ENCODE measurements around the gene DPH5. TPM values are rescaled to one million over a fixed set of nuclear protein-coding genes. Genes with fewer than 3 reads are reported as not detected.

The DPH5 gene
- total RNA-seq, 4 donors from 2014 or later: 8.1 to 22.2 (median 16.4) TPM

DNA sequence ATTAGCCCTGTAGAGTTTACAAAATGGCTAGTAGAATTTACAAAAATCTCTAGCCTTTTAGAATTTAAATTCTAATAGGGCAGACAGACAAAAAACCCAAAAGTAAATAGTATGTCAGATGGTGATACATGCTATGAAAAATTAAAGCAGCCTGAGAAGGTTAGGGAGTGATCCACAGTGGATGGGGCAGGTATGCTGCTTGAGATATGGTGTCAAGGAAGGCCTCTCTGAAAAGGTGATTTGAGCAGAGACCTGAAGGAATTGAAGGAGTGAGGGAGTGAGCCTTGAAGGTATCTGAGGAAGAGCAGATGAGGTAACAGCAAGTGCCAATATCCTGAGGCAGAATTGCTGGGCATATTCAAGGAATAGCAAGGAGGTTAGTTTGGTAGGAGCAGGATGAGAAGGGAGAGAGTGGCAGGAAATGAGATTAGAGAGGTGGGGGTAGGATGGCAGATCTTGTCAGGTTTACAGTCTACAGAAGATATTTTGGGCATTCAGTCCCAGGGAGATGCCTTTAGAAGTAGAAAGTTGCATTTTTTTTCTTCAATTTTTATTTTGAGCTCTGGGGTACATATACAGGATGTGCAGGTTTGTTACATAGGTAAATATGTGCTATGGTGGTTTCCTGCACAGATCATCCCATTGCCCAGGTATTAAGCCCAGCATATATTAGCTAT is 40.8 kb upstream of the DPH5 start:
- Histone ChIP-seq H3K4me1 (no peaks in the 10 kb centered on the region), H3K9me3 (no peaks in the 10 kb centered on the region), H3K4me3 (no peak overlapping the region), H3K27ac (no peak overlapping the region), H3K36me3 (no peaks in the 10 kb centered on the region), H3K27me3 (no peaks in the 10 kb centered on the region)
- TF ChIP-seq, protein P1, sequence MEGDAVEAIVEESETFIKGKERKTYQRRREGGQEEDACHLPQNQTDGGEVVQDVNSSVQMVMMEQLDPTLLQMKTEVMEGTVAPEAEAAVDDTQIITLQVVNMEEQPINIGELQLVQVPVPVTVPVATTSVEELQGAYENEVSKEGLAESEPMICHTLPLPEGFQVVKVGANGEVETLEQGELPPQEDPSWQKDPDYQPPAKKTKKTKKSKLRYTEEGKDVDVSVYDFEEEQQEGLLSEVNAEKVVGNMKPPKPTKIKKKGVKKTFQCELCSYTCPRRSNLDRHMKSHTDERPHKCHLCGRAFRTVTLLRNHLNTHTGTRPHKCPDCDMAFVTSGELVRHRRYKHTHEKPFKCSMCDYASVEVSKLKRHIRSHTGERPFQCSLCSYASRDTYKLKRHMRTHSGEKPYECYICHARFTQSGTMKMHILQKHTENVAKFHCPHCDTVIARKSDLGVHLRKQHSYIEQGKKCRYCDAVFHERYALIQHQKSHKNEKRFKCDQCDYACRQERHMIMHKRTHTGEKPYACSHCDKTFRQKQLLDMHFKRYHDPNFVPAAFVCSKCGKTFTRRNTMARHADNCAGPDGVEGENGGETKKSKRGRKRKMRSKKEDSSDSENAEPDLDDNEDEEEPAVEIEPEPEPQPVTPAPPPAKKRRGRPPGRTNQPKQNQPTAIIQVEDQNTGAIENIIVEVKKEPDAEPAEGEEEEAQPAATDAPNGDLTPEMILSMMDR (IDR thresholded peaks at IDR 0.05): no peak
- no peak for TF ChIP-seq POLR2A (IDR thresholded peaks at IDR 0.05)
- intact Hi-C loops (cut with DNase I): no loop called here
- DNase-seq: no peak

DNA sequence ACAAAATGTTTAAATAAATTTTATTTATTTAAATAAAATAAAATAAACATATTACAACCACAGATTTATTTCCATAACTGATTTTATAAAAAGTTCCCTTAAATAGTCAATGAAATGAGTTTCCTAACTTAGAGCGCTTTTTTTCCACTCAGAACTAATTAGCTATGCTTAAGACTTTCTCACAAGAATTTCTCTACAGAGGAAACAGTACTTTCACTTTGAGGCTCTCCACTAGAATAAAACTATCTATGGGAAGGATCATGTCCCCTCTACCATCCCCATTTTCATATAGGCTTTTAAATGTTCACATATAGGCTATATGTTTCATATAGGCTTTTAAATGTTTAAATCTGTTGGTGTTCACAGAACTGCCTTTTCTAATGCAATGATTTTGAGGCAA is 40.0 kb upstream of the DPH5 start:
- no peaks in the 10 kb centered on the region for H3K27me3 ChIP-seq
- 96 to 100% methylated on average over 1 of the region's 1 CpG for WGBS, 2 donors
- DNase-seq: no peak
- H3K4me3 ChIP-seq: no peak overlapping the region
- no peaks in the 10 kb centered on the region for H3K9me3 ChIP-seq
- no peaks in the 10 kb centered on the region for H3K36me3 ChIP-seq
- H3K4me1 ChIP-seq: no peaks in the 10 kb centered on the region
- TF ChIP-seq, protein P1 (IDR thresholded peaks at IDR 0.05): no peak
- TF ChIP-seq POLR2A (IDR thresholded peaks at IDR 0.05): no peak
- no peak overlapping the region for H3K27ac ChIP-seq
- intact Hi-C loops (cut with DNase I): no loop called here

DNA sequence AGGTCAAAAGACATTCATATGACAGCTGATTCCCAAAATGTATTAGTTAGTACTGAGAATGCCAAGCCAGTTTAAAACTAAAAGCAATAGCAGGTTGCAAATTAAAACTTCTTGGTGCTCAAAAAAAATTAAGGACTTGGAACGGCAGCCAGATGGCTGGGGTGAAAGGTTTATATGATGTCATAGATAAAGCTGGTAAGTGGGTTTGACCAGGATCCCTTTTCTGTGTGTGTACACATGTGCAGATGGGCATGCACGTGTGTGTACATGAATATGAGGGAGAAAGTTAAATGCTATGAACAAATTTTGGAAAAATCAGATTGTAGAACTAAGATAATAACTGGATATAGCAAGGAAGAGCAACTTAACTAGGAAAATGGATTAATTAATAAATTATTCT is 39.1 kb upstream of the DPH5 start:
- no peak overlapping the region for H3K4me3 ChIP-seq
- H3K4me1 ChIP-seq: no peaks in the 10 kb centered on the region
- DNase-seq: no peak
- 76 to 79% methylated on average over 2 of the region's 2 CpGs for WGBS, 2 donors
- H3K9me3 ChIP-seq: no peaks in the 10 kb centered on the region
- H3K27ac ChIP-seq: no peak overlapping the region
- TF ChIP-seq, protein P1 (IDR thresholded peaks at IDR 0.05): no peak
- TF ChIP-seq POLR2A (IDR thresholded peaks at IDR 0.05): no peak
- intact Hi-C loops (cut with DNase I): no loop called here
- no peaks in the 10 kb centered on the region for H3K36me3 ChIP-seq
- H3K27me3 ChIP-seq: no peaks in the 10 kb centered on the region

DNA sequence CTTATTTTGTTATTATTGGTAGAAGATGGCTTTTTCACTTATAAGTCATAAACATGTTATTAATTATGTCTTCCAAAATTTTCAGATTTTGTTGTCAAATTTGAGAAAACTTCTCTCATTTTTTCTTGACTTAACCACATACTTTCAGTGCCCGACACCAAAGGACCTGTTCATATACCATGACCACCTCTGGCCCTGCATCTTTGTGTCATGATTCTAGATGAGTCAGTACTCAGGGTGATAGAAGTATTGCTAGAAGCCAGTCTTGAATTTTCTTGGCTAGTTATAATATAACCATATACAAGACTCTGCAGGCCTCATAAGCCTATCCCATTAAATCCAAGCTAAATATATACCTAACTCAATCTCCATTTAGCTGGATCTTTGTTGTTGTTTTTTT is 35.4 kb upstream of the DPH5 start:
- WGBS, 2 donors: 93% methylated on average over 1 of the region's 1 CpG
- Histone ChIP-seq H3K4me3 (no peak overlapping the region), H3K27me3 (no peaks in the 10 kb centered on the region), H3K27ac (no peak overlapping the region), H3K4me1 (no peaks in the 10 kb centered on the region), H3K36me3 (no peaks in the 10 kb centered on the region), H3K9me3 (no peaks in the 10 kb centered on the region)
- DNase-seq: no peak
- TF ChIP-seq, protein P1 (IDR thresholded peaks at IDR 0.05): no peak
- no peak for TF ChIP-seq POLR2A (IDR thresholded peaks at IDR 0.05)
- intact Hi-C loops (cut with DNase I): no loop called here

DNA sequence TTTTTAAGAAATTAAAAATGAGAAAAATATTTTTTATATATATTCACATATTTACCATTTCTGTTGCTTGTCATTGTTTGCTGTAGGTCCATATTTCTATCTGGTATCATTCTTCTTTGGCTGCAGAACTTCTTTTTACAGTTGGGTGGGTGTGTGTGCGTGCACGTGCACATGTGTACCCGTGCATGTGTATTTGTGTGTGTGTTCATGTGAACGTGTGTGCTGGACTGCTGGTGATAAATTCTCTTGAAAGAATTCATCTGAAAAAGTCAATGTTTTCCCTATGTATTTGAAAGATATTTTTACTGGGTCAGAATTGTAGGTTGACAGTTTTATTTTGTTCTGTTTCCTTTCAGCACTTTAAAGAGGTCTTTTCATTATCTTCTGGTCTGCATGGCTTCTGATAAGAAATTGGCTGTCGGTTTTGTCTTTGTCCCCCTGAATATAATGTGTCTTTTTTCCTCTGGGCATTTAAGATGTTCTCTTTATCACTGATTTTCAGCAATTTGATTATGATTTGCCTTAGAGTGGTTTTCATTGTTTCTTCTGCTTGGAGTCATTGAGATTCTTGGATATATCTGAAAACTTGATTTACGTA is 34.5 kb upstream of the DPH5 start:
- Histone ChIP-seq H3K27me3 (no peaks in the 10 kb centered on the region), H3K4me1 (no peaks in the 10 kb centered on the region), H3K36me3 (no peaks in the 10 kb centered on the region), H3K9me3 (no peaks in the 10 kb centered on the region), H3K4me3 (no peak overlapping the region), H3K27ac (no peak overlapping the region)
- intact Hi-C loops (cut with DNase I): no loop called here
- TF ChIP-seq, protein P1 (IDR thresholded peaks at IDR 0.05): no peak
- TF ChIP-seq POLR2A (IDR thresholded peaks at IDR 0.05): no peak
- DNase-seq: no peak
- 90 to 92% methylated on average over 6 of the region's 6 CpGs for WGBS, 2 donors
